OCI-LY7 (cell line): Measurements from ENCODE around the gene AATF. TPM values are rescaled to one million over a fixed set of nuclear protein-coding genes. Genes with fewer than 3 reads are reported as not detected.

ENCODE experiments used
- BruUV-seq: library from RNA; stranded (reverse); fragments of 400-500 nt; replicated peaks from 2 replicates; lab custom pipeline; 2021; lab: Mats Ljungman, UMichigan
- CTCF ChIA-PET: fragments of 300-600 bp; sonication (Branson Sonifier 250); formaldehyde crosslinking; loops from one replicate; lab custom pipeline; 2022; ENCODE audit warnings: antibody characterized with exemption; ENCODE audit not compliant: unreplicated experiment; lab: Charles Lee
- POLR2A ChIA-PET: fragments of 300-600 bp; sonication (Branson Sonifier 250); formaldehyde crosslinking; loops from one replicate; lab custom pipeline; 2022; ENCODE audit warnings: antibody characterized with exemption; lab: Charles Lee
- DNase-seq: peaks from one replicate; pipeline ENCODE4 v3.0.0-alpha.2; 2015; ENCODE audit warnings: low spot score
- H2AFZ ChIP-seq: fragments of 200-600 bp; sonication (generic), shearing (Covaris generic); 2 replicates; pipeline ENCODE4 v1.6.1; 2014; ENCODE audit warnings: mild to moderate bottlenecking, antibody characterized with exemption, low read length, moderate library complexity
- H3K27ac ChIP-seq: fragments of 200-600 bp; sonication (generic); 2 replicates; pipeline ENCODE4 v1.5.1; 2014; ENCODE audit warnings: mixed run types, low read depth, mild to moderate bottlenecking, moderate library complexity, low read length, inconsistent platforms; ENCODE audit not compliant: poor library complexity, severe bottlenecking
- H3K36me3 ChIP-seq: fragments of 200-600 bp; sonication (generic); 2 replicates; pipeline ENCODE4 v1.6.1; 2014; ENCODE audit warnings: mild to moderate bottlenecking, antibody characterized with exemption, low read length, moderate library complexity, mixed read lengths; ENCODE audit not compliant: insufficient read depth
- H3K4me1 ChIP-seq: fragments of 200-600 bp; sonication (generic); 2 replicates; pipeline ENCODE4 v1.5.1; 2014; ENCODE audit warnings: mild to moderate bottlenecking, low read length; ENCODE audit not compliant: insufficient read depth, poor library complexity, severe bottlenecking
- H3K4me2 ChIP-seq: fragments of 200-600 bp; sonication (generic); 2 replicates; pipeline ENCODE4 v1.6.1; 2014; ENCODE audit warnings: mild to moderate bottlenecking, low read length
- H3K4me3 ChIP-seq: fragments of 200-600 bp; sonication (generic); 2 replicates; pipeline ENCODE4 v1.5.1; 2014; ENCODE audit warnings: mild to moderate bottlenecking, low read depth, low read length; ENCODE audit not compliant: poor library complexity, severe bottlenecking
- H3K79me2 ChIP-seq: fragments of 200-600 bp; sonication (generic); 2 replicates; pipeline ENCODE4 v1.6.1; 2016; ENCODE audit warnings: low read depth, mild to moderate bottlenecking, low read length, moderate library complexity, mixed read lengths; ENCODE audit not compliant: insufficient read depth
- H3K9me2 ChIP-seq: fragments of 200-600 bp; sonication (generic); 2 replicates; pipeline ENCODE4 v1.6.1; 2016; ENCODE audit warnings: mild to moderate bottlenecking, low read length, mixed read lengths; ENCODE audit not compliant: insufficient read depth
- H3K9me3 ChIP-seq: fragments of 200-600 bp; sonication (generic); 2 replicates; pipeline ENCODE4 v1.6.1; 2014; ENCODE audit warnings: mild to moderate bottlenecking, mixed run types, low read length, mixed read lengths
- H4K20me1 ChIP-seq: fragments of 200-600 bp; sonication (generic); 2 replicates; pipeline ENCODE4 v1.6.1; 2014; ENCODE audit warnings: mild to moderate bottlenecking, antibody characterized with exemption, low read length, moderate library complexity, mixed read lengths; ENCODE audit not compliant: insufficient read depth
- EZH2phosphoT487 ChIP-seq: fragments of 200-600 bp; sonication (generic); IDR thresholded peaks from 2 replicates; pipeline ENCODE4 v1.6.1; 2018; ENCODE audit warnings: low read depth, borderline replicate concordance, mild to moderate bottlenecking, mixed run types, antibody characterized with exemption, low read length, moderate library complexity, mixed read lengths
- intact Hi-C: fragments of 100-400 bp; cut with micrococcal nuclease; formaldehyde crosslinking; loops from one replicate; pipeline ENCODE4 v1.10.0; 2022; ENCODE audit not compliant: unreplicated experiment
- total RNA-seq, 2 experiments: library from RNA; depleted of rRNA in 1 of 2; stranded (reverse); fragments of >200 nt in 1 of 2; shearing (Covaris generic) in 1 of 2; gene quantifications; 2 replicates each; pipeline ENCODE4 v1.2.3, GENCODE V29; 2014 to 2022
- TF ChIP-seq, protein P1 (sequence below): fragments of 200-600 bp; sonication (generic); conservative IDR thresholded peaks from 2 replicates; pipeline ENCODE4 v1.5.1; 2014; ENCODE audit warnings: mild to moderate bottlenecking, antibody characterized with exemption, low read length, moderate library complexity, mixed read lengths

AATF gene
- total RNA-seq, 2 experiments from 2014 or later = 83.5 to 94.3 TPM

GRCh38 chr17:37084372-37084771 lies 135.6 kb downstream of the AATF start:
- ChIA-PET CTCF (no interaction called here), POLR2A (no interaction called here)
- Histone ChIP-seq H3K9me3 (no peaks in the 10 kb centered on the region), H3K36me3 (peaks cover 43% of the 10 kb centered on the region; the same call in 1 of the 2 replicates), H3K4me3 (no peak overlapping the region), H4K20me1 (no peaks in the 10 kb centered on the region), H3K27ac (no peak overlapping the region), H3K9me2 (no peaks in the 10 kb centered on the region), H3K4me1 (no peaks in the 10 kb centered on the region), H3K4me2 (no peak overlapping the region), H3K79me2 (no peaks in the 10 kb centered on the region), H2AFZ (no peak overlapping the region)
- intact Hi-C loops = no loop called here
- BruUV-seq = no TSS peak
- no peak for DNase-seq
- TF ChIP-seq EZH2phosphoT487 = no peak
- TF ChIP-seq, protein P1, sequence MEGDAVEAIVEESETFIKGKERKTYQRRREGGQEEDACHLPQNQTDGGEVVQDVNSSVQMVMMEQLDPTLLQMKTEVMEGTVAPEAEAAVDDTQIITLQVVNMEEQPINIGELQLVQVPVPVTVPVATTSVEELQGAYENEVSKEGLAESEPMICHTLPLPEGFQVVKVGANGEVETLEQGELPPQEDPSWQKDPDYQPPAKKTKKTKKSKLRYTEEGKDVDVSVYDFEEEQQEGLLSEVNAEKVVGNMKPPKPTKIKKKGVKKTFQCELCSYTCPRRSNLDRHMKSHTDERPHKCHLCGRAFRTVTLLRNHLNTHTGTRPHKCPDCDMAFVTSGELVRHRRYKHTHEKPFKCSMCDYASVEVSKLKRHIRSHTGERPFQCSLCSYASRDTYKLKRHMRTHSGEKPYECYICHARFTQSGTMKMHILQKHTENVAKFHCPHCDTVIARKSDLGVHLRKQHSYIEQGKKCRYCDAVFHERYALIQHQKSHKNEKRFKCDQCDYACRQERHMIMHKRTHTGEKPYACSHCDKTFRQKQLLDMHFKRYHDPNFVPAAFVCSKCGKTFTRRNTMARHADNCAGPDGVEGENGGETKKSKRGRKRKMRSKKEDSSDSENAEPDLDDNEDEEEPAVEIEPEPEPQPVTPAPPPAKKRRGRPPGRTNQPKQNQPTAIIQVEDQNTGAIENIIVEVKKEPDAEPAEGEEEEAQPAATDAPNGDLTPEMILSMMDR = no peak

GRCh38 chr17:37086334-37086733 lies 137.6 kb downstream of the AATF start:
- H3K9me3 ChIP-seq = no peaks in the 10 kb centered on the region
- H4K20me1 ChIP-seq = no peaks in the 10 kb centered on the region
- H3K79me2 ChIP-seq = no peaks in the 10 kb centered on the region
- no peak overlapping the region for H3K4me3 ChIP-seq
- no peak for DNase-seq
- TF ChIP-seq, protein P1 = no peak
- TF ChIP-seq EZH2phosphoT487 = no peak
- no peak overlapping the region for H3K4me2 ChIP-seq
- no peak overlapping the region for H2AFZ ChIP-seq
- ChIA-PET CTCF (no interaction called here), POLR2A (no interaction called here)
- H3K36me3 ChIP-seq = peaks cover 53% of the 10 kb centered on the region; the same call in 1 of the 2 replicates
- no TSS peak for BruUV-seq
- intact Hi-C loops = no loop called here
- H3K27ac ChIP-seq = no peak overlapping the region
- no peaks in the 10 kb centered on the region for H3K4me1 ChIP-seq
- no peaks in the 10 kb centered on the region for H3K9me2 ChIP-seq

DNA sequence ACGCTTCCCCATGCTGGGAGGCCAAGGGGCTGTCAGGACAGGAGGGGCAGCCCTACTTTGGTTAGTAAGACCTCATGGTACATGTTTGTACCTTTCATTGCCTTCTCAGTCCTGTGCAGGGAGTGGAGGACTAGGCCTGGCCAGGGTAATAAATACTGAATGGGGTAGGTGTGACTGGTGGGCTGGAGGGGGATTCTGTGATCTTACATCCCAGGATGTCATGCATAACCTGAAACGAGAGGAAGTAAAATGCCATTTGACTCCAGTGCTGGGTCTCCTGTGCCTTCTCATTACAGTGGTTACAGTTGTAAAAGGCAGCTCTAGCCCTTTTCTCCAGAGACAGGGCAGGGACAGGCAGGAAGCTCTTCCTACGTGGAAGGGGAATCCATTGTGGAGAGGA lies 138.2 kb downstream of the AATF start:
- peaks cover 54% of the 10 kb centered on the region; the same call in 1 of the 2 replicates for H3K36me3 ChIP-seq
- intact Hi-C loops = no loop called here
- no peaks in the 10 kb centered on the region for H3K9me3 ChIP-seq
- no peak overlapping the region for H3K4me2 ChIP-seq
- CTCF ChIA-PET = no interaction called here
- BruUV-seq = no TSS peak
- POLR2A ChIA-PET = no interaction called here
- no peak overlapping the region for H2AFZ ChIP-seq
- no peaks in the 10 kb centered on the region for H3K79me2 ChIP-seq
- H4K20me1 ChIP-seq = no peaks in the 10 kb centered on the region
- no peak for TF ChIP-seq EZH2phosphoT487
- TF ChIP-seq, protein P1 = no peak
- no peaks in the 10 kb centered on the region for H3K4me1 ChIP-seq
- H3K9me2 ChIP-seq = no peaks in the 10 kb centered on the region
- no peak for DNase-seq
- H3K4me3 ChIP-seq = no peak overlapping the region
- no peak overlapping the region for H3K27ac ChIP-seq
